GM13976 (cell line): Measurements from ENCODE around the gene CRHR1.

ENCODE experiments used
- DNase-seq: peaks from one replicate; pipeline ENCODE4 v3.0.0; 2012; ENCODE audit warnings: low spot score
- in situ Hi-C: fragments of 300-500 bp; cut with MboI; formaldehyde crosslinking; loops from one replicate; pipeline ENCODE4 v1.12.0; 2022; ENCODE audit warnings: low sequenced_read_pairs, mixed read lengths, inconsistent platforms; ENCODE audit not compliant: unreplicated experiment
- TF ChIP-seq, protein P1 (sequence below): IDR thresholded peaks from 2 replicates; pipeline ENCODE4 v1.5.1; 2012; ENCODE audit warnings: borderline replicate concordance, mild to moderate bottlenecking; ENCODE audit not compliant: insufficient read depth; ENCODE audit errors: extremely low read depth, missing control alignments, control extremely low read depth

Gene CRHR1

DNA sequence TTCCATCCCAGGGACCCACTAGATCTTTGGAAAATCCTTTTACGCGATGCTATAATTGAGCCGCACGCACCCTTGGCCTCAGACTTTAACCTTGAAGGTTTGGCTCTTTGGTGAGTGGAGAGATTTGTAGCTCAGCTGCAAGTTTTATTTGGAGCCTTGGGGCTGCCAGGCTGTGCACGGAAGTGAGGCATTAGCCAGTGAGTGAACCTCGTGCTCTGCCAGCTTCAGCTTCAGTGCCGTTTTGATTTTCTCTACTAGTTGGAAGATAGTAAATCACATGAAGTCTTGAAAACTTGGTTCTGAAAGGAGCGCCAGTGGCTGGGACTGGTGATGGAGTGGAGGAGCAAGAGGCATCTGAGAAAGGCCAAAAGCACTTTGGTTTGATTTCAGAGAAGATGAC is 17.3 kb downstream of the CRHR1 start:
- DNase-seq, result no peak
- in situ Hi-C loops, result no loop called here
- TF ChIP-seq, protein P1, sequence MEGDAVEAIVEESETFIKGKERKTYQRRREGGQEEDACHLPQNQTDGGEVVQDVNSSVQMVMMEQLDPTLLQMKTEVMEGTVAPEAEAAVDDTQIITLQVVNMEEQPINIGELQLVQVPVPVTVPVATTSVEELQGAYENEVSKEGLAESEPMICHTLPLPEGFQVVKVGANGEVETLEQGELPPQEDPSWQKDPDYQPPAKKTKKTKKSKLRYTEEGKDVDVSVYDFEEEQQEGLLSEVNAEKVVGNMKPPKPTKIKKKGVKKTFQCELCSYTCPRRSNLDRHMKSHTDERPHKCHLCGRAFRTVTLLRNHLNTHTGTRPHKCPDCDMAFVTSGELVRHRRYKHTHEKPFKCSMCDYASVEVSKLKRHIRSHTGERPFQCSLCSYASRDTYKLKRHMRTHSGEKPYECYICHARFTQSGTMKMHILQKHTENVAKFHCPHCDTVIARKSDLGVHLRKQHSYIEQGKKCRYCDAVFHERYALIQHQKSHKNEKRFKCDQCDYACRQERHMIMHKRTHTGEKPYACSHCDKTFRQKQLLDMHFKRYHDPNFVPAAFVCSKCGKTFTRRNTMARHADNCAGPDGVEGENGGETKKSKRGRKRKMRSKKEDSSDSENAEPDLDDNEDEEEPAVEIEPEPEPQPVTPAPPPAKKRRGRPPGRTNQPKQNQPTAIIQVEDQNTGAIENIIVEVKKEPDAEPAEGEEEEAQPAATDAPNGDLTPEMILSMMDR, result no peak

GRCh38 chr17:45808845-45809244 is 24.7 kb downstream of the CRHR1 start:
- in situ Hi-C loops, result no loop called here
- DNase-seq, result no peak
- TF ChIP-seq, protein P1, result no peak

DNA sequence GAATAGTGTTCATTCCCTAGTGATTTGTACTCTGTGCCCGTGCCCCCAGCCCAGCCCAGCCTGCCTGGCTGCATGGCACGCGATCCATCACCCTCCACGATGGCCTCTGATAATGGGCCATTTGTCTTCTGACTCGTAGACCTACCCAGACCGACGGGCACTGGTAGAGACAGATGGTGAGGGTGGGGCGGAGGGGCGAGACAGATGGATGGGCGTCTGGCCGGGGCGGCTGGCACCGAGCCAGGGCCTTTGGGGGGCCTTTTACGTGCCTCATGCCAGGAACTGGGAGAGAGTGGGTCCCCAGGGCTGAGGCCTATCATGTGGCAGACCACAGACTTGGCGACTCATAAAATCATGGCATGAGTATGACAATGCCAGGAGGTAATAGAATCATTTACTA is 25.4 kb downstream of the CRHR1 start:
- no peak for DNase-seq
- in situ Hi-C loops, result no loop called here
- TF ChIP-seq, protein P1, result no peak

GRCh38 chr17:45812102-45812501 is 28.0 kb downstream of the CRHR1 start:
- TF ChIP-seq, protein P1, result no peak
- no peak for DNase-seq
- in situ Hi-C loops, result no loop called here

GRCh38 chr17:45813048-45813725 is 29.1 kb downstream of the CRHR1 start:
- in situ Hi-C loops, result no loop called here
- DNase-seq, result no peak
- TF ChIP-seq, protein P1, result no peak

- DNase-seq, result no peak
- in situ Hi-C loops, result no loop called here
These were observed 30.8 kb downstream of the CRHR1 start for GRCh38 chr17:45814622-45815606.

More at GRCh38 chr17:45814622-45815606, 30.8 kb downstream of the CRHR1 start:
- TF ChIP-seq, protein P1, result no peak
